ENCODE results near the gene CACNA2D3. TPM values are rescaled to one million over a fixed set of nuclear protein-coding genes. Genes with fewer than 3 reads are reported as not detected.

The CACNA2D3 gene
- total RNA-seq, 2 experiments from 2014 or later = not detected

- Histone ChIP-seq H3K4me2 (ENCODE audit: low read length) (no peak overlapping the region), H3K4me1 (ENCODE audit: insufficient read depth, low read length, poor library complexity, severe bottlenecking) (no peaks in the 10 kb centered on the region)
- BruUV-seq (replicated peaks) = no TSS peak
These were observed 941.8 kb downstream of the CACNA2D3 start for GRCh38 chr3:55064164-55064563.

GRCh38 chr3:55065331-55065730, 943.0 kb downstream of the CACNA2D3 start:
- no peaks in the 10 kb centered on the region for H3K79me2 ChIP-seq (ENCODE audit: insufficient read depth, low read depth, low read length)
- H3K4me2 ChIP-seq (ENCODE audit: low read length) = no peak overlapping the region
- no TSS peak for BruUV-seq (replicated peaks)
- H4K20me1 ChIP-seq (ENCODE audit: insufficient read depth, low read length) = no peaks in the 10 kb centered on the region
- H3K4me1 ChIP-seq (ENCODE audit: insufficient read depth, low read length, poor library complexity, severe bottlenecking) = no peaks in the 10 kb centered on the region
- TF ChIP-seq CTCF (conservative IDR thresholded peaks at IDR 0.05; ENCODE audit: low read length) (no peak), EZH2phosphoT487 (IDR thresholded peaks at IDR 0.05; ENCODE audit: borderline replicate concordance, low read depth, low read length) (no peak)
- ChIA-PET CTCF (ENCODE audit: unreplicated experiment) (no interaction called here), POLR2A (interaction anchor here (0.6 to 0.7 kb wide), 2 partner anchors 15 to 297 kb away, joined by 4 to 10 read pairs; no protein-coding TSS in a partner anchor)
- no peaks in the 10 kb centered on the region for H3K9me3 ChIP-seq (ENCODE audit: low read length)
- H3K27ac ChIP-seq (ENCODE audit: low read depth, low read length, poor library complexity, severe bottlenecking) = no peak overlapping the region
- no peak overlapping the region for H3K4me3 ChIP-seq (ENCODE audit: low read depth, low read length, poor library complexity, severe bottlenecking)
- no peaks in the 10 kb centered on the region for H3K9me2 ChIP-seq (ENCODE audit: insufficient read depth, low read length)
- no peak for DNase-seq (ENCODE audit: low spot score)
- no peak overlapping the region for H2AFZ ChIP-seq (ENCODE audit: low read length)
- no peaks in the 10 kb centered on the region for H3K36me3 ChIP-seq (ENCODE audit: insufficient read depth, low read length)
- intact Hi-C loops (cut with micrococcal nuclease; ENCODE audit: unreplicated experiment) = no loop called here

More at GRCh38 chr3:55064164-55064563, 941.8 kb downstream of the CACNA2D3 start:
- Histone ChIP-seq H3K36me3 (ENCODE audit: insufficient read depth, low read length) (no peaks in the 10 kb centered on the region), H4K20me1 (ENCODE audit: insufficient read depth, low read length) (no peaks in the 10 kb centered on the region), H3K9me3 (ENCODE audit: low read length) (no peaks in the 10 kb centered on the region), H3K4me3 (ENCODE audit: low read depth, low read length, poor library complexity, severe bottlenecking) (no peak overlapping the region), H2AFZ (ENCODE audit: low read length) (no peak overlapping the region), H3K79me2 (ENCODE audit: insufficient read depth, low read depth, low read length) (no peaks in the 10 kb centered on the region), H3K9me2 (ENCODE audit: insufficient read depth, low read length) (no peaks in the 10 kb centered on the region), H3K27ac (ENCODE audit: low read depth, low read length, poor library complexity, severe bottlenecking) (no peak overlapping the region)
- DNase-seq (ENCODE audit: low spot score) = no peak
- CTCF ChIA-PET (ENCODE audit: unreplicated experiment) = no interaction called here
- intact Hi-C loops (cut with micrococcal nuclease; ENCODE audit: unreplicated experiment) = no loop called here
- no peak for TF ChIP-seq EZH2phosphoT487 (IDR thresholded peaks at IDR 0.05; ENCODE audit: borderline replicate concordance, low read depth, low read length)
- TF ChIP-seq CTCF (conservative IDR thresholded peaks at IDR 0.05; ENCODE audit: low read length) = no peak
- POLR2A ChIA-PET = no interaction called here

GRCh38 chr3:55066551-55067047, 944.2 kb downstream of the CACNA2D3 start:
- Histone ChIP-seq H3K9me3 (ENCODE audit: low read length) (no peaks in the 10 kb centered on the region), H3K9me2 (ENCODE audit: insufficient read depth, low read length) (no peaks in the 10 kb centered on the region), H3K4me3 (ENCODE audit: low read depth, low read length, poor library complexity, severe bottlenecking) (no peak overlapping the region), H3K27ac (ENCODE audit: low read depth, low read length, poor library complexity, severe bottlenecking) (no peak overlapping the region), H3K4me2 (ENCODE audit: low read length) (no peak overlapping the region), H2AFZ (ENCODE audit: low read length) (no peak overlapping the region), H3K4me1 (ENCODE audit: insufficient read depth, low read length, poor library complexity, severe bottlenecking) (no peaks in the 10 kb centered on the region), H3K79me2 (ENCODE audit: insufficient read depth, low read depth, low read length) (no peaks in the 10 kb centered on the region), H4K20me1 (ENCODE audit: insufficient read depth, low read length) (no peaks in the 10 kb centered on the region), H3K36me3 (ENCODE audit: insufficient read depth, low read length) (no peaks in the 10 kb centered on the region)
- no peak for TF ChIP-seq EZH2phosphoT487 (IDR thresholded peaks at IDR 0.05; ENCODE audit: borderline replicate concordance, low read depth, low read length)
- TF ChIP-seq CTCF (conservative IDR thresholded peaks at IDR 0.05; ENCODE audit: low read length) = no peak
- ChIA-PET POLR2A (no interaction called here), CTCF (ENCODE audit: unreplicated experiment) (no interaction called here)
- no TSS peak for BruUV-seq (replicated peaks)
- no peak for DNase-seq (ENCODE audit: low spot score)
- intact Hi-C loops (cut with micrococcal nuclease; ENCODE audit: unreplicated experiment) = no loop called here
